WTC11 (cell line): ENCODE data around the gene PCDHGA4. TPM values are rescaled to one million over a fixed set of nuclear protein-coding genes. Genes with fewer than 3 reads are reported as not detected.

Experiments used
- ATAC-seq: fragments of 200-7000 bp; cut with Tn5 transposase; 2 replicates; pipeline ENCODE4 v1.10.0; 2021; ENCODE audit warnings: mild to moderate bottlenecking, moderate library complexity
- CTCF ChIA-PET: fragments of 300-600 bp; sonication (Branson Sonifier 250); formaldehyde crosslinking; loops from one replicate; lab custom pipeline; 2021; ENCODE audit warnings: antibody characterized with exemption; lab: Charles Lee
- POLR2A ChIA-PET: fragments of 350-600 bp; sonication (Branson Sonifier 250); formaldehyde crosslinking; loops from one replicate; lab custom pipeline; 2021; ENCODE audit warnings: antibody characterized with exemption; lab: Charles Lee
- DNase-seq: peaks from one replicate; pipeline ENCODE4 v3.0.0; 2021; ENCODE audit warnings: low spot score
- H3K27ac Mint-ChIP-seq: 2 replicates; pipeline ENCODE4 v1.8.0; 2021; ENCODE audit warnings: mixed read lengths
- H3K27me3 Mint-ChIP-seq: 2 replicates; pipeline ENCODE4 v1.8.0; 2021; ENCODE audit warnings: low read depth, mild to moderate bottlenecking, moderate library complexity, mixed read lengths
- H3K36me3 Mint-ChIP-seq: 2 replicates; pipeline ENCODE4 v1.8.0; 2021; ENCODE audit warnings: mixed read lengths
- H3K4me1 Mint-ChIP-seq: 2 replicates; pipeline ENCODE4 v1.8.0; 2022; ENCODE audit warnings: mixed read lengths
- H3K4me3 Mint-ChIP-seq: 2 replicates; pipeline ENCODE4 v1.8.0; 2021; ENCODE audit warnings: mild to moderate bottlenecking, moderate library complexity, mixed read lengths
- H3K9me3 Mint-ChIP-seq: 2 replicates; pipeline ENCODE4 v1.8.0; 2021; ENCODE audit warnings: mixed read lengths
- AFF4 ChIP-seq: sonication (generic); formaldehyde crosslinking; IDR thresholded peaks from 2 replicates; pipeline ENCODE4 v1.8.1; 2023; ENCODE audit warnings: mild to moderate bottlenecking, missing genetic modification reagents, borderline replicate concordance
- ATF2 ChIP-seq: sonication (generic); formaldehyde crosslinking; IDR thresholded peaks from 2 replicates; pipeline ENCODE4 v1.8.1; 2022; ENCODE audit warnings: low read depth, missing genetic modification reagents, borderline replicate concordance
- CBFB ChIP-seq: sonication (generic); formaldehyde crosslinking; IDR thresholded peaks from 2 replicates; pipeline ENCODE4 v1.8.1; 2022; ENCODE audit warnings: mild to moderate bottlenecking, low read depth, missing genetic modification reagents
- CTCF ChIP-seq: fragments of 200-600 bp; IDR thresholded peaks from 2 replicates; pipeline ENCODE4 v1.8.0; 2022; ENCODE audit warnings: antibody characterized with exemption
- E2F4 ChIP-seq: sonication (generic); formaldehyde crosslinking; IDR thresholded peaks from 2 replicates; pipeline ENCODE4 v1.8.1; 2022; ENCODE audit warnings: low read depth, mild to moderate bottlenecking, moderate library complexity, missing genetic modification reagents, borderline replicate concordance
- ELF4 ChIP-seq: sonication (generic); formaldehyde crosslinking; IDR thresholded peaks from 2 replicates; pipeline ENCODE4 v1.8.1; 2022; ENCODE audit warnings: low read depth, mild to moderate bottlenecking, moderate library complexity, missing genetic modification reagents
- ERG ChIP-seq: fragments of 250-450 bp; sonication (Bioruptor Pico); IDR thresholded peaks from 2 replicates; pipeline ENCODE4 v1.8.0; 2021; ENCODE audit warnings: mild to moderate bottlenecking
- ETV6 ChIP-seq: sonication (generic); formaldehyde crosslinking; IDR thresholded peaks from 2 replicates; pipeline ENCODE4 v1.8.1; 2022; ENCODE audit warnings: mild to moderate bottlenecking, missing genetic modification reagents
- GABPB1 ChIP-seq: sonication (generic); formaldehyde crosslinking; IDR thresholded peaks from 2 replicates; pipeline ENCODE4 v1.8.1; 2023; ENCODE audit warnings: mild to moderate bottlenecking, missing genetic modification reagents
- GTF2I ChIP-seq: fragments of 250-450 bp; sonication (Bioruptor Pico); conservative IDR thresholded peaks from 2 replicates; pipeline ENCODE4 v1.4.0; 2021; ENCODE audit warnings: mild to moderate bottlenecking
- MXD4 ChIP-seq: fragments of 250-450 bp; sonication (Bioruptor Pico); IDR thresholded peaks from 2 replicates; pipeline ENCODE4 v1.8.0; 2021; ENCODE audit warnings: mild to moderate bottlenecking, moderate library complexity, borderline replicate concordance
- OVOL2 ChIP-seq: fragments of 250-450 bp; sonication (Bioruptor Pico); IDR thresholded peaks from 2 replicates; pipeline ENCODE4 v1.9.0; 2021; ENCODE audit warnings: mild to moderate bottlenecking, borderline replicate concordance
- PRRX2 ChIP-seq: fragments of 250-450 bp; sonication (Bioruptor Pico); IDR thresholded peaks from 2 replicates; pipeline ENCODE4 v1.8.0; 2021; ENCODE audit warnings: mild to moderate bottlenecking
- SMAD3 ChIP-seq: sonication (generic); formaldehyde crosslinking; IDR thresholded peaks from 2 replicates; pipeline ENCODE4 v1.8.0; 2022; ENCODE audit warnings: missing genetic modification reagents, mild to moderate bottlenecking, borderline replicate concordance
- SMAD4 ChIP-seq: sonication (generic); formaldehyde crosslinking; IDR thresholded peaks from 2 replicates; pipeline ENCODE4 v1.8.0; 2022; ENCODE audit warnings: mild to moderate bottlenecking, missing genetic modification reagents
- SP1 ChIP-seq: sonication (generic); formaldehyde crosslinking; conservative IDR thresholded peaks from 2 replicates; pipeline ENCODE4 v1.8.1; 2022; ENCODE audit warnings: missing genetic modification reagents
- STAT6 ChIP-seq: sonication (generic); formaldehyde crosslinking; conservative IDR thresholded peaks from 2 replicates; pipeline ENCODE4 v1.8.1; 2023; ENCODE audit warnings: mild to moderate bottlenecking, low read depth, missing genetic modification reagents, moderate library complexity
- TEAD4 ChIP-seq: sonication (generic); formaldehyde crosslinking; IDR thresholded peaks from 2 replicates; pipeline ENCODE4 v1.8.0; 2022; ENCODE audit warnings: mild to moderate bottlenecking, missing genetic modification reagents
- USF2 ChIP-seq: sonication (generic); formaldehyde crosslinking; IDR thresholded peaks from 2 replicates; pipeline ENCODE4 v1.8.1; 2023; ENCODE audit warnings: mild to moderate bottlenecking, missing genetic modification reagents, moderate library complexity
- ZBTB43 ChIP-seq: sonication (generic); formaldehyde crosslinking; IDR thresholded peaks from 2 replicates; pipeline ENCODE4 v1.8.1; 2023; ENCODE audit warnings: mild to moderate bottlenecking, missing genetic modification reagents
- ZNF219 ChIP-seq: sonication (generic); formaldehyde crosslinking; IDR thresholded peaks from 2 replicates; pipeline ENCODE4 v1.8.0; 2023; ENCODE audit warnings: missing genetic modification reagents, mild to moderate bottlenecking, borderline replicate concordance
- ZNF423 ChIP-seq: fragments of 250-450 bp; sonication (Bioruptor Pico); IDR thresholded peaks from 2 replicates; pipeline ENCODE4 v2.1.2; 2022; ENCODE audit warnings: mild to moderate bottlenecking, moderate library complexity
- total RNA-seq: library from RNA; stranded (reverse); gene quantifications from 3 replicates; pipeline ENCODE4 v1.2.3, GENCODE V29; 2021

The PCDHGA4 gene
- total RNA-seq, 1 experiment from 2014 or later = 3.5 TPM

- TF ChIP-seq CTCF = no peak
- no peak for TF ChIP-seq SP1 (CRISPR knock-in tag)
- no peak for TF ChIP-seq ZNF219 (CRISPR knock-in tag)
- no peak for TF ChIP-seq OVOL2 (CRISPR knock-in tag)
- no peak for TF ChIP-seq E2F4 (CRISPR knock-in tag)
- no peak for TF ChIP-seq STAT6 (CRISPR knock-in tag)
- TF ChIP-seq ZBTB43 = no peak
- TF ChIP-seq ZNF423 (CRISPR knock-in tag) = no peak
These were observed 7.9 kb downstream of the PCDHGA4 start (continued) for GRCh38 chr5:141362719-141363118.

- Mint-ChIP-seq H3K4me3 (peak within 1 kb of the TSS; percentile 2; the same call in 1 of the 2 replicates), H3K4me1 (peaks cover 27% of the 10 kb centered on the region), H3K27ac (no peak within 1 kb of the TSS), H3K36me3 (peaks cover 65% of the 10 kb centered on the region), H3K9me3 (peaks cover 60% of the 10 kb centered on the region), H3K27me3 (peaks cover 21% of the 10 kb centered on the region)
- ChIA-PET POLR2A (no interaction called here), CTCF (interaction anchor here (0.5 to 2.1 kb wide), 17 partner anchors 10 to 203 kb away, joined by 3 to 11 read pairs (median 4); partner anchors contain the start of genes PCDHB10, PCDHB11, PCDHB14 and PCDHB15)
- DNase-seq (no peak), ATAC-seq (no peak)
- no peak for TF ChIP-seq ETV6 (CRISPR knock-in tag)
- no peak for TF ChIP-seq CBFB (CRISPR knock-in tag)
- no peak for TF ChIP-seq ATF2
- no peak for TF ChIP-seq ELF4 (CRISPR knock-in tag)
- TF ChIP-seq ERG = no peak
- no peak for TF ChIP-seq AFF4 (CRISPR knock-in tag)
- no peak for TF ChIP-seq SMAD3
- TF ChIP-seq USF2 (CRISPR knock-in tag) = no peak
- TF ChIP-seq GABPB1 (CRISPR knock-in tag) = no peak
- no peak for TF ChIP-seq TEAD4 (CRISPR knock-in tag)
- TF ChIP-seq SMAD4 = no peak
- no peak for TF ChIP-seq PRRX2 (CRISPR knock-in tag)
- no peak for TF ChIP-seq GTF2I (CRISPR knock-in tag)
- no peak for TF ChIP-seq MXD4 (CRISPR knock-in tag)
These were observed 9.3 kb downstream of the PCDHGA4 start, which contains the start of gene PCDHGA5 for GRCh38 chr5:141363952-141364660. TSS of gene PCDHGA5 (plus strand) at chr5:141364162. CDS start at chr5:141364331, 169 bp downstream.
